C4-2B (cell line): Measurements from ENCODE around the gene UQCRH.

ENCODE experiments used
- ZFX ChIP-seq: fragments of 450-650 bp; IDR thresholded peaks from 2 replicates; pipeline ENCODE4 v1.6.1; 2017
- TF ChIP-seq, protein P1 (sequence below): fragments of 450-650 bp; conservative IDR thresholded peaks from 2 replicates; pipeline ENCODE4 v1.5.1; 2017; ENCODE audit warnings: mild to moderate bottlenecking

DNA sequence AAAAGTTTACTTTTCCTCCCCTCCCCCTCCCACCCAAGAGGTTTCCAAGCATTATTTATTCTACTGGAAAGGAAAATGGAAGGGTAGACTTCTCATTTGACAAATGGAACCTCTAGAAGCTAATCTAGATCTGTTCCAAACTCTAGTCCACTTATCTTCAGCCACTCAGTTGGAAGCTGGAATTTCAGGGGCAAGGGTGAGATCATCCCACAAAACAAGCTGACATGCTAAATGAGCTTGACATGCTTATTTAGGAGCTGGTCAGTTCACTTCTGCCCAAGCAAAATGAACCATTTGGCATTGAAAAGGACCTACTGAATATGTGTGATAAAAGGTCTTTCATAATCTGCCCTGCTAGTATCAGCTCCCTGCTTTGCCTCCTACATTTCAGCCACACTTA is 5.1 kb upstream of the UQCRH start:
- TF ChIP-seq, protein P1, sequence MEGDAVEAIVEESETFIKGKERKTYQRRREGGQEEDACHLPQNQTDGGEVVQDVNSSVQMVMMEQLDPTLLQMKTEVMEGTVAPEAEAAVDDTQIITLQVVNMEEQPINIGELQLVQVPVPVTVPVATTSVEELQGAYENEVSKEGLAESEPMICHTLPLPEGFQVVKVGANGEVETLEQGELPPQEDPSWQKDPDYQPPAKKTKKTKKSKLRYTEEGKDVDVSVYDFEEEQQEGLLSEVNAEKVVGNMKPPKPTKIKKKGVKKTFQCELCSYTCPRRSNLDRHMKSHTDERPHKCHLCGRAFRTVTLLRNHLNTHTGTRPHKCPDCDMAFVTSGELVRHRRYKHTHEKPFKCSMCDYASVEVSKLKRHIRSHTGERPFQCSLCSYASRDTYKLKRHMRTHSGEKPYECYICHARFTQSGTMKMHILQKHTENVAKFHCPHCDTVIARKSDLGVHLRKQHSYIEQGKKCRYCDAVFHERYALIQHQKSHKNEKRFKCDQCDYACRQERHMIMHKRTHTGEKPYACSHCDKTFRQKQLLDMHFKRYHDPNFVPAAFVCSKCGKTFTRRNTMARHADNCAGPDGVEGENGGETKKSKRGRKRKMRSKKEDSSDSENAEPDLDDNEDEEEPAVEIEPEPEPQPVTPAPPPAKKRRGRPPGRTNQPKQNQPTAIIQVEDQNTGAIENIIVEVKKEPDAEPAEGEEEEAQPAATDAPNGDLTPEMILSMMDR = no peak
- TF ChIP-seq ZFX = no peak
